ENCODE data around the gene RASGEF1B.

DNA sequence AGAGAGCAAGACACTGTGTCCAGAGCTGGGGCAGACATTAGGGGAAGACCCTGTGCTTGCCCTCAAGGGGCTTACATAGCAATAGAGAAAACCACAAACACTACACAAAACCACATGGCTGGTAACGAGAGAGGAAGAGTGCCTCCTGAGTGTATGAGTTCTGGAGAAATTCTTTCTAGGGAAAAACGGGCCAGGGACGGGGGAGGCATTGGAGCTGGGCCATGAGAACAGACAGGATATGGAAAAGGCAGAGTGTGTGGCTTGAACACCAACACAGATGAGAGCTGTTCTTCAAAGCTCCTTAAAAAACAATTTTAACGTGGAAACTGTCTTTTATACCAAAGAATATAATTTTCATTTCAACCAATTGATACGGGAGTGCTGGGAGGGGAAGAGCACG lies 42.7 kb downstream of the RASGEF1B start:
- TF ChIP-seq EZH2 (IDR thresholded peaks at IDR 0.05; ENCODE audit: low read length, unreplicated experiment), result no peak
- no peak for TF ChIP-seq EZH2phosphoT487 (IDR thresholded peaks at IDR 0.05; ENCODE audit: borderline replicate concordance, low read length)
- TF ChIP-seq, protein P1, sequence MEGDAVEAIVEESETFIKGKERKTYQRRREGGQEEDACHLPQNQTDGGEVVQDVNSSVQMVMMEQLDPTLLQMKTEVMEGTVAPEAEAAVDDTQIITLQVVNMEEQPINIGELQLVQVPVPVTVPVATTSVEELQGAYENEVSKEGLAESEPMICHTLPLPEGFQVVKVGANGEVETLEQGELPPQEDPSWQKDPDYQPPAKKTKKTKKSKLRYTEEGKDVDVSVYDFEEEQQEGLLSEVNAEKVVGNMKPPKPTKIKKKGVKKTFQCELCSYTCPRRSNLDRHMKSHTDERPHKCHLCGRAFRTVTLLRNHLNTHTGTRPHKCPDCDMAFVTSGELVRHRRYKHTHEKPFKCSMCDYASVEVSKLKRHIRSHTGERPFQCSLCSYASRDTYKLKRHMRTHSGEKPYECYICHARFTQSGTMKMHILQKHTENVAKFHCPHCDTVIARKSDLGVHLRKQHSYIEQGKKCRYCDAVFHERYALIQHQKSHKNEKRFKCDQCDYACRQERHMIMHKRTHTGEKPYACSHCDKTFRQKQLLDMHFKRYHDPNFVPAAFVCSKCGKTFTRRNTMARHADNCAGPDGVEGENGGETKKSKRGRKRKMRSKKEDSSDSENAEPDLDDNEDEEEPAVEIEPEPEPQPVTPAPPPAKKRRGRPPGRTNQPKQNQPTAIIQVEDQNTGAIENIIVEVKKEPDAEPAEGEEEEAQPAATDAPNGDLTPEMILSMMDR (conservative IDR thresholded peaks at IDR 0.05; ENCODE audit: low read depth, low read length), result no peak

Data from PC-3 (cell line).